Measurements from ENCODE around the gene IL7R.
"Not testable (repeated sequence)": the region's sequence is repeated elsewhere in the genome, so short reads cannot be mapped to it uniquely, and the experiment has no call there.

Gene IL7R

GRCh38 chr5:35886381-35886780, 29.7 kb downstream of the IL7R start:
- H3K27ac ChIP-seq: no peak overlapping the region
- TF ChIP-seq CTCF (conservative IDR thresholded peaks at IDR 0.05): no peak

GRCh38 chr5:35887321-35888100, 30.8 kb downstream of the IL7R start:
- no peak overlapping the region for H3K27ac ChIP-seq
- no peak for TF ChIP-seq CTCF (conservative IDR thresholded peaks at IDR 0.05)

- peak overlapping the region; percentile 68 for H3K27ac ChIP-seq
- TF ChIP-seq CTCF (conservative IDR thresholded peaks at IDR 0.05): no peak
Measured at GRCh38 chr5:35890021-35891020, 33.6 kb downstream of the IL7R start.

DNA sequence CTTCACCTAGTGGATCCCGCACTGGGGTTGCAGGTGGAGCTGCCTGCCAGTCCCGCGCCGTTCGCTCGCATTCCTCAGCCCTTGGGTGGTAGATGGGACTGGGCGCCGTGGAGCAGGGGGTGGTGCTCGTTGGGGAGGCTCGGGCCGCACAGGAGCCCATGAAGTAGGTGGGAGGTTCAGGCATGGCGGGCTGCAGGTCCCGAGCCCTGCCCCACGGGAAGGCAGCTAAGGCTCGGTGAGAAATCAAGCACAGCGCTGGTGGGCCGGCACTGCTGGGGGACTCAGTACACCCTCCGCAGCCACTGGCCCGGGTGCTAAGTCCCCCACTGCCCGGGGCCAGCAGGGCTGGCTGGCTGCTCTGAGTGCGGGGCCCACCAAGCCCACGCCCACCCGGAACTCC, 36.1 kb downstream of the IL7R start:
- not testable (repeated sequence) for H3K27ac ChIP-seq

DNA sequence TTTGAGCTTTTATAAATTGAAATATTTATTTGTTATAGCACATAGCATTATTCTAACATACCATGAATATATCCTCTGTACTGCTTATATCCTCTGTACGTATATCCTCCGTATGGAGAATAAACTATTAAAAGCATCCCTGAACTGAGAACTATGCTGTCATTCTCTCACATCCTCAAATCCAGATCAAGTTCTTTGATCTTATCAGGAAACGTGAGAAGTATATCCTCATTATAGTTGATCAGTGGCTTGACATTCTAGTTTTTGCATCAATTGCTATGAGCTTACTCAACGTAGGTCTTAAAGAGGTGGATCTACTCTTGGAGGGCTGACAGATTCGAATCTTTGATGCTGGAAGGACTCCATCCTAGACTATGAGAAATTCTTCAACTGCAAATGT, 37.4 kb downstream of the IL7R start:
- no peak overlapping the region for H3K27ac ChIP-seq
- TF ChIP-seq CTCF (conservative IDR thresholded peaks at IDR 0.05): no peak

GRCh38 chr5:35898952-35899660, 42.4 kb downstream of the IL7R start:
- H3K27ac ChIP-seq: no peak overlapping the region

DNA sequence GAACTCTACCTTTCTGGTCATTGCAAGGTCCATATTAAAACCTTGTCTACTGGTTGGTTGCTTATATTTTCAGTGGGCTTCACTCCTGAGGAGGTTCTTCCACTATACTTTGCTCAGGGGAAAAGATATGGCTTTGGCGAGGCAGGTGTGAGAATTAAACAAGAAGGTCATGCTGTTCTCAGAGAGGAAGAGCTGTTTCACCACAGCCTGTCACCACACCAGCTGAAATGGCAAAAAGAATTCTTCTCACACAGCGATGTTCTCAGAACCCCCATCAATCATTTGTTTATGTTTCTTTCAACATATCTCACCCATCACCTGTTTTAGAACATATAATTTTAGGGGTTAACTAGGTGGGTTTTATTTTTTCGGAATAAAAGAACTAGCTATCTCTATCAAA, 43.1 kb downstream of the IL7R start:
- TF ChIP-seq CTCF (conservative IDR thresholded peaks at IDR 0.05): no peak
- no peak overlapping the region for H3K27ac ChIP-seq

More at GRCh38 chr5:35898952-35899660, 42.4 kb downstream of the IL7R start:
- no peak for TF ChIP-seq CTCF (conservative IDR thresholded peaks at IDR 0.05)
